Esophagus squamous epithelium (tissue), 5 donors: Measurements from ENCODE around the gene PAK1IP1. TPM values are rescaled to one million over a fixed set of nuclear protein-coding genes. Genes with fewer than 3 reads are reported as not detected.

Experiments used
- DNase-seq: peaks from one replicate; lab custom pipeline; 2025; lab: John Stamatoyannopoulos, UW
- H3K27ac ChIP-seq, 4 donors: fragments of 200-600 bp; sonication (generic); one replicate each; pipeline ENCODE4 v1.5.1; 2016 to 2019; ENCODE audit warnings: mild to moderate bottlenecking in 1 of 4
- H3K27me3 ChIP-seq, 4 donors: fragments of 200-600 bp; sonication (generic); 1 replicate in 3 of 4; 2 replicates in 1 of 4; pipeline versions ENCODE4 v1.5.1 to v1.6.0; 2017 to 2021; ENCODE audit warnings: antibody characterized with exemption in 1 of 4
- H3K36me3 ChIP-seq, 3 donors: fragments of 200-600 bp; sonication (generic); one replicate each; pipeline ENCODE4 v1.5.1; 2016 to 2019
- H3K4me1 ChIP-seq, 3 donors: fragments of 200-600 bp; sonication (generic); one replicate each; pipeline ENCODE4 v1.5.1; 2017 to 2019
- H3K4me3 ChIP-seq, 4 donors: fragments of 200-600 bp; sonication (generic); 1 replicate in 3 of 4; 2 replicates in 1 of 4; pipeline ENCODE4 v1.5.1; 2016 to 2019; ENCODE audit warnings: mild to moderate bottlenecking in 2 of 4, moderate library complexity in 1 of 4
- H3K9me3 ChIP-seq, 3 donors: fragments of 200-600 bp; sonication (generic); one replicate each; pipeline ENCODE4 v1.5.1; 2016 to 2019
- POLR2A ChIP-seq, 4 donors: fragments of 450-650 bp; IDR thresholded peaks; one replicate each; pipeline ENCODE4 v1.6.1; 2017; ENCODE audit warnings: antibody characterized with exemption in 4 of 4, mild to moderate bottlenecking in 4 of 4, moderate library complexity in 3 of 4
- WGBS, 2 donors: methylation state at CpG; one replicate each; pipeline ENCODE4 v1.1.5; 2018; 5-methylcytosine and 5-hydroxymethylcytosine counted together
- intact Hi-C: fragments of 100-400 bp; cut with DNase I; formaldehyde crosslinking; loops from one replicate; pipeline ENCODE4 v1.15.0; 2022
- total RNA-seq, 4 donors: library from RNA; depleted of rRNA; stranded (reverse); fragments of >200 nt; gene quantifications; one replicate each; pipeline ENCODE4 v1.1.0, GENCODE V29; 2016
- TF ChIP-seq, protein P1 (sequence below), 6 experiments: fragments of 450-650 bp in 4 of 6; fragments of 200-600 bp in 2 of 6; sonication (generic) in 2 of 6; IDR thresholded peaks; one replicate each; pipeline ENCODE4 v1.5.1; 2016 to 2019; ENCODE audit warnings: antibody characterized with exemption in 6 of 6, mild to moderate bottlenecking in 4 of 6, moderate library complexity in 4 of 6
- donor health status: DM: yes; HTN: yes; CAD: no.

The PAK1IP1 gene
- total RNA-seq, 4 donors from 2014 or later: 11.4 to 23.6 (median 19.4) TPM

DNA sequence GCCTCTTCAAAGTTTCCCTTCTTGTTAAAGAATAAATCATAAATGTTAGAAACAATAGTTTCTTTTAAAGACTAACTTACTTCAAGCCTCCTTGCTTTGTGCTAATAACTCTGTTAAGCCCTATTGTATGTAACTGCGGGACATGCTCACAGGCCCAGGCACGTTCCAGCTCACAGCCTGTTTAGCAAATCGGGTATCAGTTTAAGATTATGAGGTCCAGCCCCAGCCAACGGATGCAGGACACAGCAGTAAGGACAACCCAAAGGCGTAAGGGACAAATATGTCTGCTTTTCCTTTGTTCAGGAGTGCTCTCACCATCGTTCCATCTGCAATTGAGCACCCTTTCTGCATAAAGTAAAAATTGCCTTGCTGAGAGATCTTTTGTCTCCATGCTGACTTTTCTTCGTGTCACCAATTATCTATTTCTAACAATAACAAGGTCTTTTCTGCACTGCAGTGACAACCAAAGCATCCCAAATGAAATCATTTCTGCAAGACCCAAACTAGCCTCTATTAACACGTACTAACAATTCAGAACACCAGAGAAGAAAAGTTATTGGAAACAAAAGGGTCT is 1.7 kb upstream of the PAK1IP1 start:
- Histone ChIP-seq H3K27me3 (no peaks in the 10 kb centered on the region), H3K4me1 (peaks cover 12 to 67% (median 16%) of the 10 kb centered on the region in 3 donors), H3K27ac (peak overlapping the region; percentile 35 to 99 (median 96)), H3K9me3 (no peaks in the 10 kb centered on the region), H3K4me3 (peak overlapping the region; percentile 63 to 90 (median 76)), H3K36me3 (peaks cover 0 to 10% (median 3%) of the 10 kb centered on the region in 3 donors)
- no peak for DNase-seq
- intact Hi-C loops: loop anchor here (10.0 kb wide), 1 partner anchor 178 kb away; no protein-coding TSS in a partner anchor
- WGBS, 2 donors: 69 to 80% methylated on average over 8 of the region's 8 CpGs
- TF ChIP-seq POLR2A (IDR thresholded peaks at IDR 0.05): no peak
- TF ChIP-seq, protein P1, sequence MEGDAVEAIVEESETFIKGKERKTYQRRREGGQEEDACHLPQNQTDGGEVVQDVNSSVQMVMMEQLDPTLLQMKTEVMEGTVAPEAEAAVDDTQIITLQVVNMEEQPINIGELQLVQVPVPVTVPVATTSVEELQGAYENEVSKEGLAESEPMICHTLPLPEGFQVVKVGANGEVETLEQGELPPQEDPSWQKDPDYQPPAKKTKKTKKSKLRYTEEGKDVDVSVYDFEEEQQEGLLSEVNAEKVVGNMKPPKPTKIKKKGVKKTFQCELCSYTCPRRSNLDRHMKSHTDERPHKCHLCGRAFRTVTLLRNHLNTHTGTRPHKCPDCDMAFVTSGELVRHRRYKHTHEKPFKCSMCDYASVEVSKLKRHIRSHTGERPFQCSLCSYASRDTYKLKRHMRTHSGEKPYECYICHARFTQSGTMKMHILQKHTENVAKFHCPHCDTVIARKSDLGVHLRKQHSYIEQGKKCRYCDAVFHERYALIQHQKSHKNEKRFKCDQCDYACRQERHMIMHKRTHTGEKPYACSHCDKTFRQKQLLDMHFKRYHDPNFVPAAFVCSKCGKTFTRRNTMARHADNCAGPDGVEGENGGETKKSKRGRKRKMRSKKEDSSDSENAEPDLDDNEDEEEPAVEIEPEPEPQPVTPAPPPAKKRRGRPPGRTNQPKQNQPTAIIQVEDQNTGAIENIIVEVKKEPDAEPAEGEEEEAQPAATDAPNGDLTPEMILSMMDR (IDR thresholded peaks at IDR 0.05): no peak

DNA sequence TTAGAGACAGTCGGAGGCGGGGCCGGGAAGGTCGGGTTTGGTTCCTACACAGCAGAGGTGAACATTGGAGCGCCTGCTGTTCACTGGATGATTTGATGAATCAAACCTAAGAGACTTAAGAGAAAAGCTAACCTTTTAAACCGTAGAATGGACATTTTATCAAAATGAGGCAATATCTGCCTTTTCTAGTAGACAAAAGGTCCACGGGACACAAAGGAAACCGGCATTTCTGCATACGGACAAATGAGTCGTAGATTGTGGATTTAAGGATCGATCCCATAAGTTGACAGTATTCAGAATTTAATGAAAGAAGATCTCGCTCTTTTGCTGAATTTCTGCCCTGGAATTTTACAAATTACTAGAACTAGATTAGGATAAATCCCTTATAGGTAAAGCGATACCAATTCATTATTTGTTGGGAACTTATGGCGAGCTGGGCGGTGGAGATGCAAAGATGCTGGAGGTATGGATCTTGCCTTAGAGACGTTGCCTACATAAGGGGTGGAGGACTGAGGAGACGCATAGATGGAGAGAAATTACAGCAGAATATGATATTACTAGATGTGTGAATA is 400 bp downstream of the PAK1IP1 start:
- Histone ChIP-seq H3K4me1 (peaks cover 6 to 61% (median 16%) of the 10 kb centered on the region in 3 donors), H3K9me3 (no peaks in the 10 kb centered on the region), H3K27ac (peak overlapping the region; percentile 90 to 99 (median 96)), H3K36me3 (peaks cover 0 to 32% (median 9%) of the 10 kb centered on the region in 3 donors), H3K27me3 (no peaks in the 10 kb centered on the region), H3K4me3 (peak overlapping the region; percentile 63 to 90 (median 76))
- DNase-seq: no peak
- intact Hi-C loops: loop anchor here (10.0 kb wide), 1 partner anchor 180 kb away; no protein-coding TSS in a partner anchor
- 1 to 2% methylated on average over 13 of the region's 17 CpGs for WGBS, 2 donors
- TF ChIP-seq, protein P1 (IDR thresholded peaks at IDR 0.05): no peak
- TF ChIP-seq POLR2A (IDR thresholded peaks at IDR 0.05): no peak

DNA sequence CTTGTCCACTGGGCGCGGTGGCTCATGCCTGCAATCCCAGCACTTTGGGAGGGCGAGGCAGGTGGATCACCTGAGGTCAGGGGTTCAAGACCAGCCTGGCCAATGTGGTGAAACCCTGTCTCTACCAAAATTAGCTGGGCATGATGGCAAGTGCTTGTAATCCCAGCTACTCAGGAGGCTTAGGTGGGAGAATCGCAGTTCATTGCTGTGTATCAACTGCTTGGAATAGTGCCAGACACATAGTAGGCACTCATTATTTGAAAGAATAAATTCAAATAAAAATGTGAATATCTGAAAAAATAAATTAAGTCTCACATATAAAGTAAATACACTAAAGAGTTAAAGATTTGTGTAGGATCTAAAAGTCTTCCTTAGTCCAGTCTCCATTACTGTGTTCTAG is 1.9 kb downstream of the PAK1IP1 start:
- H3K4me3 ChIP-seq: no peak overlapping the region
- WGBS, 2 donors: 95 to 100% methylated on average over 4 of the region's 4 CpGs
- TF ChIP-seq POLR2A (IDR thresholded peaks at IDR 0.05): no peak
- TF ChIP-seq, protein P1 (IDR thresholded peaks at IDR 0.05): no peak
- H3K4me1 ChIP-seq: peaks cover 2 to 47% (median 16%) of the 10 kb centered on the region in 3 donors
- intact Hi-C loops: loop anchor here (10.0 kb wide), 1 partner anchor 182 kb away; no protein-coding TSS in a partner anchor
- no peak for DNase-seq
- no peak overlapping the region for H3K27ac ChIP-seq
- H3K27me3 ChIP-seq: no peaks in the 10 kb centered on the region
- H3K36me3 ChIP-seq: peaks cover 0 to 46% (median 12%) of the 10 kb centered on the region in 3 donors
- no peaks in the 10 kb centered on the region for H3K9me3 ChIP-seq

DNA sequence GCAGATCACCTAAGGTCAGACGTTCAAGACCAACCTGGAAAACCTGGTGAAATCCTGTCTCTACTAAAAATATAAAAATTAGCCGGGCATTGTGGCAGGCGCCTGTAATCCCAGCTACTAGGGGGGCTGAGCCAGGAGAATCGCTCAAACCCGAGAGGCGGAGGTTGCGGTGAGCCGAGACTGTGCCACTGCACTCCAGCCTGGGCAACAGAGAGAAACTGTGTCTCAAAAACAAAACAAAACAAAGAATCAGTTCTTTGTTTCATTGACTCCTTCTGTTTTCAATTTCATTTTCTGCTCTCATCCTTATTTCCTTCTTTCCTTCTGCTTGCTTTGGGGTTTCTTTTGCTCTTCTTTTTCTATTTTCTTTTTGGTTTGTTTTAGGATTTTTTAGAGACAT is 19.2 kb downstream of the PAK1IP1 start:
- no peak for DNase-seq
- H3K27me3 ChIP-seq: no peaks in the 10 kb centered on the region
- no peaks in the 10 kb centered on the region for H3K4me1 ChIP-seq
- peaks cover 0 to 22% (median 6%) of the 10 kb centered on the region in 3 donors for H3K36me3 ChIP-seq
- no peak for TF ChIP-seq POLR2A (IDR thresholded peaks at IDR 0.05)
- TF ChIP-seq, protein P1 (IDR thresholded peaks at IDR 0.05): no peak
- no peak overlapping the region for H3K4me3 ChIP-seq
- H3K27ac ChIP-seq: no peak overlapping the region
- H3K9me3 ChIP-seq: peaks cover 0 to 8% (median 0%) of the 10 kb centered on the region in 3 donors
- 69 to 90% methylated on average over 7 to 8 of the region's 8 CpGs for WGBS, 2 donors
- intact Hi-C loops: no loop called here
